ENCODE measurements around the gene SCARB2.
"Not testable (repeated sequence)": the region's sequence is repeated elsewhere in the genome, so short reads cannot be mapped to it uniquely, and the experiment has no call there.

Gene SCARB2

GRCh38 chr4:76213415-76214176 lies at the start of gene SCARB2:
Gene SCARB2, minus strand, starts transcription at chr4:76213824. Its CDS starts 281 bp downstream, at chr4:76213543.
- peak; percentile 95 to 97 (median 95) for DNase-seq

GRCh38 chr4:76260571-76260970 lies 46.9 kb upstream of the SCARB2 start:
- no peak for DNase-seq

- DNase-seq = no peak
These were observed 44.2 kb upstream of the SCARB2 start for GRCh38 chr4:76257824-76258223.

- DNase-seq = no peak
These were observed 43.3 kb upstream of the SCARB2 start for GRCh38 chr4:76256968-76257367.

- no peak for DNase-seq
These were observed 42.4 kb upstream of the SCARB2 start for GRCh38 chr4:76256032-76256431.

- DNase-seq = no peak
These were observed 39.9 kb upstream of the SCARB2 start for GRCh38 chr4:76253511-76253910.

GRCh38 chr4:76252271-76252653 lies 38.6 kb upstream of the SCARB2 start:
- DNase-seq = no peak

GRCh38 chr4:76251441-76252270 lies 38.0 kb upstream of the SCARB2 start, which contains the start of gene FAM47E:
Gene FAM47E, plus strand, starts transcription at chr4:76251721. Its CDS starts 26 bp downstream, at chr4:76251747.
- peak; percentile 61 to 80 (median 65) for DNase-seq

GRCh38 chr4:76250962-76251361 lies 37.3 kb upstream of the SCARB2 start:
- no peak for DNase-seq

- no peak for DNase-seq
These were observed 33.2 kb upstream of the SCARB2 start for GRCh38 chr4:76246852-76247251.

GRCh38 chr4:76246025-76246424 lies 32.4 kb upstream of the SCARB2 start:
- no peak for DNase-seq

GRCh38 chr4:76243877-76244276 lies 30.3 kb upstream of the SCARB2 start:
- not testable (repeated sequence) for DNase-seq

GRCh38 chr4:76240236-76240635 lies 26.6 kb upstream of the SCARB2 start:
- no peak for DNase-seq

- no peak for DNase-seq
These were observed 25.1 kb upstream of the SCARB2 start for GRCh38 chr4:76238701-76239100.

GRCh38 chr4:76238236-76238635 lies 24.6 kb upstream of the SCARB2 start:
- no peak for DNase-seq

- DNase-seq = no peak
These were observed 22.3 kb upstream of the SCARB2 start for GRCh38 chr4:76235915-76236314.

GRCh38 chr4:76235407-76235806 lies 21.8 kb upstream of the SCARB2 start:
- no peak for DNase-seq

- DNase-seq = no peak
These were observed 21.0 kb upstream of the SCARB2 start for GRCh38 chr4:76234679-76235044.

GRCh38 chr4:76233967-76234678 lies 20.5 kb upstream of the SCARB2 start:
- DNase-seq = peak in 1 of 3 donors; percentile 23

- no peak for DNase-seq
These were observed 19.9 kb upstream of the SCARB2 start for GRCh38 chr4:76233529-76233928.

GRCh38 chr4:76233083-76233482 lies 19.5 kb upstream of the SCARB2 start:
- DNase-seq = no peak

- DNase-seq = no peak
These were observed 19.1 kb upstream of the SCARB2 start for GRCh38 chr4:76232681-76233080.

- DNase-seq = no peak
These were observed 12.8 kb upstream of the SCARB2 start for GRCh38 chr4:76226418-76226817.

Measured in suppressor macrophage treated with lipopolysaccharide for 1 hour (primary cell).